OCI-LY3 (cell line): Measurements from ENCODE around the gene SNTG2.
"Not testable (repeated sequence)": the region's sequence is repeated elsewhere in the genome, so short reads cannot be mapped to it uniquely, and the experiment has no call there.

ENCODE experiments used
- H2AFZ ChIP-seq: fragments of 200-600, 300-600 bp; shearing (Covaris generic); 2 replicates; pipeline ENCODE4 v1.6.0; 2014; ENCODE audit warnings: antibody characterized with exemption, low read depth, low read length
- H3K27ac ChIP-seq: fragments of 200-600, 300-600 bp; sonication (generic); 2 replicates; pipeline ENCODE4 v1.5.1; 2014; ENCODE audit warnings: mild to moderate bottlenecking, low read length, moderate library complexity, mixed read lengths
- H3K27me3 ChIP-seq: fragments of 200-600, 300-600 bp; sonication (generic); 2 replicates; pipeline ENCODE4 v1.6.1; 2014; ENCODE audit warnings: low read depth, low read length, mixed read lengths
- H3K36me3 ChIP-seq: fragments of 200-600, 300-600 bp; sonication (generic); replicated peaks from 2 replicates; pipeline ENCODE3; 2014; ENCODE audit warnings: low read depth, low read length, mixed read lengths
- H3K4me1 ChIP-seq: fragments of 300-600, 200-600 bp; sonication (generic); 2 replicates; pipeline ENCODE4 v1.6.1; 2014; ENCODE audit warnings: low read length, mixed read lengths
- H3K4me2 ChIP-seq: fragments of 200-600, 300-600 bp; sonication (generic); 2 replicates; pipeline ENCODE4 v1.6.1; 2014; ENCODE audit warnings: low read length, mixed read lengths
- H3K4me3 ChIP-seq: fragments of 300-600, 200-600 bp; sonication (generic); 2 replicates; pipeline ENCODE4 v1.5.1; 2014; ENCODE audit warnings: antibody characterized with exemption, mild to moderate bottlenecking, low read length, moderate library complexity
- H3K79me2 ChIP-seq: fragments of 300-600, 200-600 bp; shearing (Covaris generic); 2 replicates; pipeline ENCODE4 v1.6.1; 2014; ENCODE audit warnings: mild to moderate bottlenecking, low read length, mixed read lengths
- H3K9ac ChIP-seq: fragments of 300-600, 200-600 bp; shearing (Covaris generic); 2 replicates; pipeline ENCODE4 v1.6.0; 2014; ENCODE audit warnings: mild to moderate bottlenecking, low read length, moderate library complexity
- H3K9me3 ChIP-seq: fragments of 200-600, 300-600 bp; shearing (Covaris generic); 2 replicates; pipeline ENCODE4 v1.6.1; 2014; ENCODE audit warnings: low read length, mixed read lengths; ENCODE audit not compliant: insufficient read depth
- H4K20me1 ChIP-seq: fragments of 200-600, 300-600 bp; sonication (generic); 2 replicates; pipeline ENCODE4 v1.6.1; 2016; ENCODE audit warnings: low read length, mixed read lengths; ENCODE audit not compliant: insufficient read depth
- EZH2phosphoT487 ChIP-seq: fragments of 200-600 bp; shearing (Covaris generic); IDR thresholded peaks from 2 replicates; pipeline ENCODE4 v1.6.1; 2018; ENCODE audit warnings: antibody characterized with exemption, mixed run types, low read depth
- TF ChIP-seq, protein P1 (sequence below): fragments of 200-600, 300-600 bp; sonication (generic); IDR thresholded peaks from 2 replicates; pipeline ENCODE4 v1.5.1; 2014; ENCODE audit warnings: antibody characterized with exemption, low read length, low read depth

SNTG2 gene

DNA sequence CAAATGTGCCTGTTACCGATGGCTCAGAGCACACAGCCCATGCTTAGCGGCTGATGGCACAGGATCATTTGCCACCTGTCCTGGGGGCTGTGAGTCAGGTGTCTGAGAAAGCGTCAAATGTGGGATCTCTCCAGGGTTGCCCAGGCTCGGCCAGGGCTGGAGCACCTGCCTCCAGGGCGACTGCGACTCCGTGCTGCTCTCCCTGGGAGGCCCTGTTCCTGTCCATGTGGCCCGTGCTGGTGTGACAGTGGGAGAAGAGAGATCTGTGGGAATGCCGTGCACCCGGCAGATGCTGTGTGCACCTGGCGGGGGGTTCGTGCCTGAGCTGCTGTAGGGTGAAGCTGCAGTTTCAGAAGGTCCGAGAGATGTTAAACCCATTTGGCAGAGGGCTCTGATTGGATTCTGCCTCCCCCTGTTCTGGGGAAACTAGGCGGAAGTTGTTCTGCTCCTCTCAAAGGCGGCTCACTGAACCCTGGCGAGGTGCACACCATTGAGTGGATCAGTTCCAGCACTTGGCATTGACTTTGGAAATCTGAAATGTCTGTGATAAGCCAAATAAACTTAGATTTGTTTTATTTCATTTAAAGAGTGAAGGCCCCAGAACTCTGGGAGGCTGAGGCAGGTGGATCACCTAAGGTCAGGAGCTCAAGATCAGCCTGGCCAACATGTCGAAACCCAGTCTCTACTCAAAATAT, 428.0 kb downstream of the SNTG2 start:
- H3K4me3 ChIP-seq: no peak overlapping the region
- H4K20me1 ChIP-seq: no peaks in the 10 kb centered on the region
- no peak overlapping the region for H2AFZ ChIP-seq
- H3K36me3 ChIP-seq: no peaks in the 10 kb centered on the region
- no peaks in the 10 kb centered on the region for H3K4me1 ChIP-seq
- peaks cover 3% of the 10 kb centered on the region; the same call in 1 of the 2 replicates for H3K27me3 ChIP-seq
- no peak overlapping the region for H3K9ac ChIP-seq
- TF ChIP-seq, protein P1, sequence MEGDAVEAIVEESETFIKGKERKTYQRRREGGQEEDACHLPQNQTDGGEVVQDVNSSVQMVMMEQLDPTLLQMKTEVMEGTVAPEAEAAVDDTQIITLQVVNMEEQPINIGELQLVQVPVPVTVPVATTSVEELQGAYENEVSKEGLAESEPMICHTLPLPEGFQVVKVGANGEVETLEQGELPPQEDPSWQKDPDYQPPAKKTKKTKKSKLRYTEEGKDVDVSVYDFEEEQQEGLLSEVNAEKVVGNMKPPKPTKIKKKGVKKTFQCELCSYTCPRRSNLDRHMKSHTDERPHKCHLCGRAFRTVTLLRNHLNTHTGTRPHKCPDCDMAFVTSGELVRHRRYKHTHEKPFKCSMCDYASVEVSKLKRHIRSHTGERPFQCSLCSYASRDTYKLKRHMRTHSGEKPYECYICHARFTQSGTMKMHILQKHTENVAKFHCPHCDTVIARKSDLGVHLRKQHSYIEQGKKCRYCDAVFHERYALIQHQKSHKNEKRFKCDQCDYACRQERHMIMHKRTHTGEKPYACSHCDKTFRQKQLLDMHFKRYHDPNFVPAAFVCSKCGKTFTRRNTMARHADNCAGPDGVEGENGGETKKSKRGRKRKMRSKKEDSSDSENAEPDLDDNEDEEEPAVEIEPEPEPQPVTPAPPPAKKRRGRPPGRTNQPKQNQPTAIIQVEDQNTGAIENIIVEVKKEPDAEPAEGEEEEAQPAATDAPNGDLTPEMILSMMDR: no peak
- TF ChIP-seq EZH2phosphoT487: no peak
- H3K4me2 ChIP-seq: no peak overlapping the region
- H3K79me2 ChIP-seq: no peaks in the 10 kb centered on the region
- H3K9me3 ChIP-seq: no peaks in the 10 kb centered on the region
- no peak overlapping the region for H3K27ac ChIP-seq

DNA sequence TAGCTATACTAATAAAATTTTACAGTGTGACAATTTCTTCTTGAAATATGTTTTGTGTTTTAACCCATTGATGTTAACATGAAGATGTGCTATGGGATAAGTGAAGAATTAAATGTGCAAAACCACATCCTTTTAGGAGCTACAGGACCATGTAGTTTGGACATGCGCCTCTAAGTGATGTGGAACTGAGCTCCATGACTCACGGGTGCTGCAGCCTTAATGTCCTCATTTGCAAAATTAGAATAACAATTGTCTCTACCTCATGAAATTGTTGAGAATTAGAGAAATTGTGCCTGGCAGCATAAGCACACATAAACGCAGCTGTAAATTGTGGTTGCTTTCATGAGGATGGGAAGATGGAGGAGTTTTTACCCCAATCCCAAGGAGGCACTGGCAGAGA, 431.0 kb downstream of the SNTG2 start:
- Histone ChIP-seq H3K4me2 (no peak overlapping the region), H3K27ac (no peak overlapping the region), H3K4me3 (no peak overlapping the region), H3K36me3 (no peaks in the 10 kb centered on the region), H2AFZ (no peak overlapping the region), H3K79me2 (no peaks in the 10 kb centered on the region), H3K4me1 (no peaks in the 10 kb centered on the region), H4K20me1 (no peaks in the 10 kb centered on the region), H3K27me3 (no peaks in the 10 kb centered on the region), H3K9ac (no peak overlapping the region), H3K9me3 (no peaks in the 10 kb centered on the region)
- TF ChIP-seq, protein P1: no peak
- no peak for TF ChIP-seq EZH2phosphoT487

DNA sequence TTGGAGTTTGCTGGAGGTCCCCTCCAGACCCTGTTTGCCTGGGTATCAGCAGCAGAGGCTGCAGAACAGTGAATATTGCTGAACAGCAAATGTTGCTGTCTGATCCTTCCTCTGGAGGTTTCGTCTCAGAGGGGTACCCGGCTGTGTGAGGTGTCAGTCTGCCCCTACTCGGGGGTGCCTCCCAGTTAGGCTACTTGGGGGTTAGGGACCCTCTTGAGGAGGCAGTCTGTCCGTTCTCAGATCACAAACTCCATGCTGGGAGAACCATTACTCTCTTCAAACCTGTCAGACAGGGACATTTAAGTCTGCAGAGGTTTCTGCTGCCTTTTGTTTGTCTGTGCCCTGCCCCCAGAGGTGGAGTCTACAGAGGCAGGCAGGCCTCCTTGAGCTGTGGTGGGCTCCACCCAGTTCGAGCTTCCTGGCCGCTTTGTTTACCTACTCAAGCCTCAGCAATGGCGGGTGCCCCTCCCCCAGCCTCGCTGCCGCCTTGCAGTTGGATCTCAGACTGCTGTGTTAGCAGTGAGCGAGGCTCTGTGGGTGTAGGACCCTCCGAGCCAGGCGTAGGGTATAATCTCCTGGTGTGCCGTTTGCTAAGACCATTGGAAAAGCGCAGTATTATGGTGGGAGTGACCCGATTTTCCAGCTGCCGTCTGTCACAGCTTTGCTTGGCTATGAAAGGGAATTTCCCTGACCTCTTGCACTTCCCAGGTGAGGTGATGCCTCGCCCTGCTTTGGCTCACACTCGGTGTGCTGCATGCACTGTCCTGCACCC, 437.5 kb downstream of the SNTG2 start:
- H3K79me2 ChIP-seq, H3K27ac ChIP-seq, H3K9me3 ChIP-seq, H3K9ac ChIP-seq, H2AFZ ChIP-seq, H3K4me3 ChIP-seq, H3K4me2 ChIP-seq, H4K20me1 ChIP-seq, H3K27me3 ChIP-seq, H3K36me3 ChIP-seq, H3K4me1 ChIP-seq: not testable (repeated sequence)

DNA sequence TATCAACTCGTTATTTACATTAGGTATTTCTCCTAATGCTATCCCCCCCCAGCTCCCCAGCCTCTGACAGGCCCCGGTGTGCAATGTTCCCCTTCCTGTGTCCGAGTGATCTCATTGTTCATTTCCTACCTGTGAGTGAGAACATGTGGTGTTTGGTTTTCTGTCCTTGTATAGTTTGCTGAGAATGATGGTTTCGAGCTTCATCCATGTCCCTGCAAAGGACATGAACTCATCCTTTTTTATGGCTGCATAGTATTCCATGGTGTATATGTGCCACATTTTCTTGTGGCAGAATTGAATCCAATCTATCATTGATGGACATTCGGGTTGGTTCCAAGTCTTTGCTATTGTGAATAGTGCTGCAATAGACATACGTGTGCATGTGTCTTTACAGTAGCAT, 439.5 kb downstream of the SNTG2 start:
- not testable (repeated sequence) for H3K9ac ChIP-seq

DNA sequence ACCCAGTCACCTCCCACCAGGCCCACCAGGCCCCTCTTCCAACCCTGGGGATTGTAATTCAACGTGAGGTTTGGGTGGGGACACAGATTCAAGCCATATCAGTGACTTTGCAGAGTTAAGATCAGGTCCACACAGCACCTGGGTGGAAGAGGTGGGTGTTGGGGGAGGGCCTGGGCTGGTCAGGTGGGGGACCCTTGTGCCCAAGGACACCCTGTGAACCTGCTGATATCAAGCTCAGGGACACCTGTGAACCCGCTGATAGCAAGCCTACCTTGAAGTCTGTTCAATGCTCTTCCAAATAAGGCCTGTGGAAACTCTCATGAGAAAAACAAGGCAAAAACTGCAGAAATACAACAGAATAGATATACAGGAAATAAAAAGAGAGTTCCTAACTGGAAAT, 442.7 kb downstream of the SNTG2 start:
- Histone ChIP-seq H4K20me1 (no peaks in the 10 kb centered on the region), H3K4me3 (no peak overlapping the region), H3K9ac (no peak overlapping the region), H3K27ac (no peak overlapping the region), H3K4me1 (no peaks in the 10 kb centered on the region), H3K36me3 (no peaks in the 10 kb centered on the region), H3K27me3 (peaks cover 17% of the 10 kb centered on the region; the same call in 1 of the 2 replicates), H2AFZ (no peak overlapping the region), H3K9me3 (no peaks in the 10 kb centered on the region), H3K4me2 (no peak overlapping the region), H3K79me2 (no peaks in the 10 kb centered on the region)
- TF ChIP-seq EZH2phosphoT487: no peak
- TF ChIP-seq, protein P1: no peak

More for the DNA sequence above, 439.5 kb downstream of the SNTG2 start:
- H3K4me3 ChIP-seq, H3K4me2 ChIP-seq, H4K20me1 ChIP-seq, H3K27me3 ChIP-seq, H3K4me1 ChIP-seq, H3K36me3 ChIP-seq, H3K9me3 ChIP-seq, H2AFZ ChIP-seq, H3K79me2 ChIP-seq, H3K27ac ChIP-seq: not testable (repeated sequence)
